ENCODE results near the gene PARD6G. TPM values are rescaled to one million over a fixed set of nuclear protein-coding genes. Genes with fewer than 3 reads are reported as not detected.
A peak's percentile ranks its signal among the peaks of the same experiment; 100 is the strongest.
"Not testable (repeated sequence)": the region's sequence is repeated elsewhere in the genome, so short reads cannot be mapped to it uniquely, and the experiment has no call there.

Gene PARD6G
- total RNA-seq, 4 donors from 2014 or later = 24.3 to 37.8 (median 33.1) TPM

GRCh38 chr18:80241919-80242777, 5.2 kb downstream of the PARD6G start:
- Histone ChIP-seq H3K27me3 (peaks cover 0 to 13% (median 0%) of the 10 kb centered on the region in 4 donors), H3K36me3 (peaks cover 0 to 12% (median 0%) of the 10 kb centered on the region in 3 donors), H3K4me1 (peaks cover 15 to 60% (median 16%) of the 10 kb centered on the region in 3 donors), H3K9me3 (no peaks in the 10 kb centered on the region), H3K27ac (peak overlapping the region; percentile 43 to 72 (median 60)), H3K4me3 (no peak overlapping the region)
- DNase-seq = no peak
- intact Hi-C loops (cut with DNase I) = no loop called here
- TF ChIP-seq, protein P1, sequence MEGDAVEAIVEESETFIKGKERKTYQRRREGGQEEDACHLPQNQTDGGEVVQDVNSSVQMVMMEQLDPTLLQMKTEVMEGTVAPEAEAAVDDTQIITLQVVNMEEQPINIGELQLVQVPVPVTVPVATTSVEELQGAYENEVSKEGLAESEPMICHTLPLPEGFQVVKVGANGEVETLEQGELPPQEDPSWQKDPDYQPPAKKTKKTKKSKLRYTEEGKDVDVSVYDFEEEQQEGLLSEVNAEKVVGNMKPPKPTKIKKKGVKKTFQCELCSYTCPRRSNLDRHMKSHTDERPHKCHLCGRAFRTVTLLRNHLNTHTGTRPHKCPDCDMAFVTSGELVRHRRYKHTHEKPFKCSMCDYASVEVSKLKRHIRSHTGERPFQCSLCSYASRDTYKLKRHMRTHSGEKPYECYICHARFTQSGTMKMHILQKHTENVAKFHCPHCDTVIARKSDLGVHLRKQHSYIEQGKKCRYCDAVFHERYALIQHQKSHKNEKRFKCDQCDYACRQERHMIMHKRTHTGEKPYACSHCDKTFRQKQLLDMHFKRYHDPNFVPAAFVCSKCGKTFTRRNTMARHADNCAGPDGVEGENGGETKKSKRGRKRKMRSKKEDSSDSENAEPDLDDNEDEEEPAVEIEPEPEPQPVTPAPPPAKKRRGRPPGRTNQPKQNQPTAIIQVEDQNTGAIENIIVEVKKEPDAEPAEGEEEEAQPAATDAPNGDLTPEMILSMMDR (IDR thresholded peaks at IDR 0.05) = peak in 1 of 6 experiments; percentile 36
- no peak for TF ChIP-seq POLR2A (IDR thresholded peaks at IDR 0.05)
- WGBS, 2 donors = 54 to 82% methylated on average over 3 to 6 of the region's 7 CpGs

DNA sequence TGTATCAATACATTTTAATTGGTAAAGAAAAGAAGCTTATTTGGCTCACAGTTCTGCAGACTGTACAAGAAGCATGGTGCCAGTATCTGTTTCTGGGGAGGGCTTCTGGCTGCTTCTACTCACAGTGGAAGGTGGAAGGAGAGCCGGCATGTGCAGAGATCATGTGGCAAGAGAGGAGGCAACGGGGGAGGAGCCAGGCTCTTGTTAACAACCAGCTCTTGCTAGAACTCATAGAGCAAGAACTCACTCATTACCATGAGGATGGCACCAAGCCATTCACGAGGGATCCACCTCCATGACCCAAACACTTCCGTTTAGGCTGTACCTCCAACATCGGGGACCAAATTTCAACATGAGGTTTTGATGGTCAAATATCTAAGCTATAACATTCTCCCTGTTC, 7.5 kb downstream of the PARD6G start:
- Histone ChIP-seq H3K4me3 (no peak overlapping the region), H3K36me3 (peaks cover 0 to 12% (median 0%) of the 10 kb centered on the region in 3 donors), H3K27me3 (no peaks in the 10 kb centered on the region), H3K27ac (no peak overlapping the region), H3K9me3 (no peaks in the 10 kb centered on the region), H3K4me1 (peaks cover under 1 to 38% (median 10%) of the 10 kb centered on the region in 3 donors)
- DNase-seq = no peak
- 65 to 70% methylated on average over 5 of the region's 5 CpGs for WGBS, 2 donors
- intact Hi-C loops (cut with DNase I) = no loop called here
- TF ChIP-seq, protein P1 (IDR thresholded peaks at IDR 0.05) = no peak
- TF ChIP-seq POLR2A (IDR thresholded peaks at IDR 0.05) = no peak

DNA sequence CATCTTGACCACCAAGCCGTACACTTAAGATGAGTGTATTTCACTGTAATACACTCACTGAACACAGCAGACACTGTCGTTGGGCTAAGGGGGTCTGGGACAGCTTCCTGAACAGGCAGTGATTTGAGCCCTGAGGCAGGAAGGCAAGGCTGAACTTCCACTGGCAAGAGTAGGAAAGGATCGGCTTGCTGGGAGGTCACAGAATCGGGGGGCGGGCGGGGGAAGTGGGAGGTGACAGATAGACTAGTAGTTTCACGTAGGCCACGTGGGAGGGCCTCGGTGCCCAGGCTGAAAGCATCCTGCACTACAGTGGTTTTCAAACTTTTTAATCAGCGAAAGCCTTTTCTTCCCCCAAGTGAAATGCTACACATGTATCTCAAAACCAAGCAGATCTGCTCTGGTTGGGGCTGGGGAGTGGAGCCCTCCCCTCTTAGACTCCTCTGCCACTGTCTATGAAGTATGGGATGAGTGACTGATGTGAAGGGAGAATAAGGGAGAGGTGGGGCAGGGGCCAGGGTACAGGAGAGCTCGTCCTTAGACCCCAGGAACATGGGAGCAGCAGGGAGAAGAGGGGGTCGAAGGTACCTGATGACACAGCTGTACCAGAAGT, 8.6 kb downstream of the PARD6G start:
- Histone ChIP-seq H3K27me3 (no peaks in the 10 kb centered on the region), H3K27ac (no peak overlapping the region), H3K36me3 (peaks cover 0 to under 1% (median 0%) of the 10 kb centered on the region in 3 donors), H3K4me3 (no peak overlapping the region), H3K4me1 (peaks cover 3 to 37% (median 16%) of the 10 kb centered on the region in 3 donors), H3K9me3 (no peaks in the 10 kb centered on the region)
- no peak for TF ChIP-seq POLR2A (IDR thresholded peaks at IDR 0.05)
- TF ChIP-seq, protein P1 (IDR thresholded peaks at IDR 0.05) = no peak
- DNase-seq = no peak
- intact Hi-C loops (cut with DNase I) = no loop called here
- WGBS, 2 donors = 69 to 76% methylated on average over 7 to 9 of the region's 12 CpGs

DNA sequence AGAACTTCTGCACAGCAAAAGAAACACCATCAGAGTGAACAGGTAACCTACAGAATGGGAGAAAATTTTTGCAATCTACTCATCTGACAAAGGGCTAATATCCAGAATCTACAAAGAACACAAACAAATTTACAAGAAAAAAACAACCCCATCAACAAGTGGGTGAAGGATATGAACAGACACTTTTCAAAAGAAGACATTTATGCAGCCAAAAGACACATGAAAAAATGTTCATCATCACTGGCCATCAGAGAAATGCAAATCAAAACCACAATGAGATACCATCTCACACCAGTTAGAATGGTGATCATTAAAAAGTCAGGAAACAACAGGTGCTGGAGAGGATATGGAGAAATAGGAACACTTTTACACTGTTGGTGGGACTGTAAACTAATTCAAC, 9.8 kb downstream of the PARD6G start:
- H3K4me1 ChIP-seq = peaks cover 3 to 37% (median 22%) of the 10 kb centered on the region in 3 donors
- H3K27me3 ChIP-seq; H3K4me3 ChIP-seq; H3K9me3 ChIP-seq; H3K36me3 ChIP-seq; intact Hi-C loops (cut with DNase I); DNase-seq; H3K27ac ChIP-seq: not testable (repeated sequence)

DNA sequence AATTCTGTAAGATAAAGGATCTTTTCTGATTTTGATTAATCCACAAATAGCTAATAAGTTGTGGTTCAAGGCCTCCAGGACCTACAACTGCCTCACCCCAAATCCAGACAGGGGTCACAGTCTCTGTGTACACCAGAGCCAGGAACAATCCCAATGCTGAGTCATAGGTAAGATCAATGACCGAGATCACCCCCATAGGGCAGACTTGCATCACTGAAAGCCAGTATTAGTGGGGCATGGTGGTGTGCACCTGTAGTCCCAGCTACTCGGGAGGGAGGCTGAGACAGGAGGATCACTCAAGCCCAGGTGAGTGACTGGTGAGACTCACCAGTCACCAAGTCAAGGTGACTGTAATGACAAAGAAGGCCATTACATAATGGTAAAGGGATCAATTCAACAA, 12.9 kb downstream of the PARD6G start:
- TF ChIP-seq, protein P1 (IDR thresholded peaks at IDR 0.05) = no peak
- TF ChIP-seq POLR2A (IDR thresholded peaks at IDR 0.05) = no peak
- Histone ChIP-seq H3K36me3 (no peaks in the 10 kb centered on the region), H3K9me3 (no peaks in the 10 kb centered on the region), H3K4me1 (peaks cover 11 to 45% (median 25%) of the 10 kb centered on the region in 3 donors), H3K27me3 (no peaks in the 10 kb centered on the region), H3K4me3 (no peak overlapping the region), H3K27ac (peak overlapping the region in 2 of 4 donors; percentile 0 to 30)
- intact Hi-C loops (cut with DNase I) = no loop called here
- DNase-seq = no peak
- WGBS, 2 donors = 60 to 80% methylated on average over 1 to 2 of the region's 2 CpGs
